HepG2 (cell line): ENCODE results near the gene TAB2. TPM values are rescaled to one million over a fixed set of nuclear protein-coding genes. Genes with fewer than 3 reads are reported as not detected.

Experiments used
- CREB1 ChIP-seq, 2 experiments: fragments of 450-650 bp in 1 of 2; IDR thresholded peaks; 2 replicates each; pipeline ENCODE4 v1.6.1; 2016 to 2017; ENCODE audit warnings: control low read depth in 1 of 2, mild to moderate bottlenecking in 1 of 2, missing compliant biosample characterization in 1 of 2, missing genetic modification characterization in 1 of 2
- FOXJ3 ChIP-seq: sonication (generic); formaldehyde crosslinking; IDR thresholded peaks from 2 replicates; pipeline ENCODE4 v1.4.0; 2020; ENCODE audit warnings: missing genetic modification reagents, mild to moderate bottlenecking, borderline replicate concordance
- HOXA9 ChIP-seq: sonication (generic); formaldehyde crosslinking; IDR thresholded peaks from 2 replicates; pipeline ENCODE4 v1.8.1; 2022; ENCODE audit warnings: missing genetic modification reagents, mild to moderate bottlenecking, moderate library complexity, borderline replicate concordance
- IRF2 ChIP-seq: IDR thresholded peaks from 2 replicates; pipeline ENCODE4 v1.6.1; 2018; ENCODE audit warnings: missing genetic modification reagents, missing compliant biosample characterization
- RFXANK ChIP-seq: IDR thresholded peaks from 2 replicates; pipeline ENCODE4 v1.6.1; 2016
- RXRA ChIP-seq: sonication (generic); formaldehyde crosslinking; IDR thresholded peaks from 2 replicates; pipeline ENCODE4 v1.5.1; 2020; ENCODE audit warnings: missing genetic modification reagents
- ZIK1 ChIP-seq: sonication (generic); formaldehyde crosslinking; IDR thresholded peaks from 2 replicates; pipeline ENCODE4 v1.5.0; 2020; ENCODE audit warnings: mild to moderate bottlenecking, low read depth, missing genetic modification reagents, borderline replicate concordance
- ZNF431 ChIP-seq: sonication (generic); formaldehyde crosslinking; IDR thresholded peaks from 2 replicates; pipeline ENCODE4 v1.9.0; 2022; ENCODE audit warnings: missing genetic modification reagents, low read depth, mild to moderate bottlenecking, borderline replicate concordance
- ZNF44 ChIP-seq: sonication (generic); formaldehyde crosslinking; IDR thresholded peaks from 2 replicates; pipeline ENCODE4 v1.5.1; 2020; ENCODE audit warnings: mild to moderate bottlenecking, missing genetic modification reagents
- ZNF703 ChIP-seq: sonication (generic); formaldehyde crosslinking; IDR thresholded peaks from 2 replicates; pipeline ENCODE4 v1.5.1; 2020; ENCODE audit warnings: missing genetic modification reagents, mild to moderate bottlenecking, moderate library complexity, borderline replicate concordance
- polyA plus RNA-seq, 8 experiments: library from polyadenylated mRNA; depleted of rRNA in 3 of 8; stranded (reverse) in 7 of 8; unstranded in 1 of 8; fragments of >200 nt; fragmentation: Illumina TruSeq in 4 of 8; extraction: Trizol in 4 of 8; gene quantifications; 2 replicates each; pipeline versions ENCODE4 v1.2.1 to v1.2.3, GENCODE V29; 2011 to 2016; ENCODE audit warnings: low read depth in 4 of 8, missing spikeins in 1 of 8, mixed read lengths in 1 of 8; ENCODE audit not compliant: insufficient read depth in 1 of 8
- total RNA-seq, 5 experiments: library from RNA; depleted of rRNA; stranded (reverse); fragments of >200 nt; fragmentation: Illumina TruSeq; extraction: Trizol; gene quantifications; 2 replicates each; pipeline ENCODE4 v1.2.3, GENCODE V29; 2016; ENCODE audit warnings: low read depth in 1 of 5
- TF ChIP-seq, protein P1 (sequence below): sonication (generic); formaldehyde crosslinking; IDR thresholded peaks from 2 replicates; pipeline ENCODE4 v1.4.0; 2020; ENCODE audit warnings: missing genetic modification reagents
- TF ChIP-seq, protein P2 (sequence below): sonication (generic); formaldehyde crosslinking; IDR thresholded peaks from 2 replicates; pipeline ENCODE4 v1.4.0; 2020; ENCODE audit warnings: missing genetic modification reagents, borderline replicate concordance
- TF ChIP-seq, protein P3 (sequence below): sonication (generic); formaldehyde crosslinking; IDR thresholded peaks from 2 replicates; pipeline ENCODE4 v1.8.1; 2023; ENCODE audit warnings: mild to moderate bottlenecking, missing genetic modification reagents
- TF ChIP-seq, protein P4 (sequence below): sonication (generic); formaldehyde crosslinking; conservative IDR thresholded peaks from 2 replicates; pipeline ENCODE4 v1.8.0; 2022; ENCODE audit warnings: mild to moderate bottlenecking, moderate library complexity, missing genetic modification reagents
- TF ChIP-seq, protein P5 (sequence below): sonication (generic); formaldehyde crosslinking; IDR thresholded peaks from 2 replicates; pipeline ENCODE4 v1.4.0; 2020; ENCODE audit warnings: missing genetic modification reagents, mild to moderate bottlenecking, borderline replicate concordance

Gene TAB2
- total and polyA plus RNA-seq, 2 of the 13 experiments (the other 11 are each of a cell fraction or from before 2014, with no cell fraction given): 23.7 to 50.2 TPM

DNA sequence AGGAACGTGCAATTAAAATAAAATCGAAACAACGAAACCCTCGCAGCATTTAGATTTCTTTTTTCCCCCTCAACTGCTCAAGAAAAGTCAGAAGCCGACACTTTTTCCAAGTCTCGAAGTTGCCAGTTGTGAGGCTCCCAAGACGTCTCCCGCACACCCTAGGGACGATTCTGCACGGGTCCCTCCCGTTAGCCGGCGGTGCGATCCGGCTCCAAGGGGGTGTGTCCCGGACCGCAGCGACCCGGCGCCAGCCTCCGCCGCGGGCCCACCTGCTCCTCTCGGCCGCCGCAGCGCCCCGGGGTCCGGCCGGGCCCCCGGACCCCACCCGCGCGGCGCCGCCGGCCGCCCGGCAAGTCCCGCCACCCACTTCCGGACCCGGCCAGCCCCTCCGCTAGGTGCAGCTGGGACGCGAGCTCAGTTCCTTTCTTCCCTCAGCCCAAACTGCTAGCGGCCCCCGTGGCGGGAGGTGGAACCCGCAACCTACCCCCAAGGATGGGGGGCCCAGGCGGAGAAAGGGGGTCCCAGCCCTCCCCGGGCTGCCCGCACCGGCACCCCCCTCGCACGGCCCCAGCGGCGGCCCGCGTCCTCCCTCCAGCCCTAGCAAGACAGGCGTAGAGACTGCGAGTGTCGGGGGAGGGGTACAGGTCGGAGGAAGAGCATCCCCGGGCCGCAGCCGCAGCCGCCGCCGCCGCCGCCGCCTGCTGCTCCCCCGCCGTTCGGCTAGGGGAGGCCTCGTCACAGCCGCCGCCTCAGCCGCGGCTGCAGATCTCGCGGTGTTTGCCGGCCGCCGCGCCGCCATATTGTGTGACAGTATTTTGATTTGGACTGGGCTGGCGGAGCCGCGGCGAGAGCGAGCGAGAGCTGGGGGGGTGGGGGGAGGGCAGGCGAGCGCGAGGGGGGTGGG lies 520 bp upstream of the TAB2 start (continued):
- no peak for TF ChIP-seq FOXJ3 (CRISPR knock-in tag)
- no peak; the same call in 1 of the 2 replicates for TF ChIP-seq IRF2 (CRISPR knock-in tag)
- TF ChIP-seq ZNF703: no peak
- 0 out of 2 replicates have a peak, but pooled peaks have one; percentile 74 for TF ChIP-seq HOXA9 (CRISPR knock-in tag)
- TF ChIP-seq RXRA: no peak
- TF ChIP-seq, protein P1, sequence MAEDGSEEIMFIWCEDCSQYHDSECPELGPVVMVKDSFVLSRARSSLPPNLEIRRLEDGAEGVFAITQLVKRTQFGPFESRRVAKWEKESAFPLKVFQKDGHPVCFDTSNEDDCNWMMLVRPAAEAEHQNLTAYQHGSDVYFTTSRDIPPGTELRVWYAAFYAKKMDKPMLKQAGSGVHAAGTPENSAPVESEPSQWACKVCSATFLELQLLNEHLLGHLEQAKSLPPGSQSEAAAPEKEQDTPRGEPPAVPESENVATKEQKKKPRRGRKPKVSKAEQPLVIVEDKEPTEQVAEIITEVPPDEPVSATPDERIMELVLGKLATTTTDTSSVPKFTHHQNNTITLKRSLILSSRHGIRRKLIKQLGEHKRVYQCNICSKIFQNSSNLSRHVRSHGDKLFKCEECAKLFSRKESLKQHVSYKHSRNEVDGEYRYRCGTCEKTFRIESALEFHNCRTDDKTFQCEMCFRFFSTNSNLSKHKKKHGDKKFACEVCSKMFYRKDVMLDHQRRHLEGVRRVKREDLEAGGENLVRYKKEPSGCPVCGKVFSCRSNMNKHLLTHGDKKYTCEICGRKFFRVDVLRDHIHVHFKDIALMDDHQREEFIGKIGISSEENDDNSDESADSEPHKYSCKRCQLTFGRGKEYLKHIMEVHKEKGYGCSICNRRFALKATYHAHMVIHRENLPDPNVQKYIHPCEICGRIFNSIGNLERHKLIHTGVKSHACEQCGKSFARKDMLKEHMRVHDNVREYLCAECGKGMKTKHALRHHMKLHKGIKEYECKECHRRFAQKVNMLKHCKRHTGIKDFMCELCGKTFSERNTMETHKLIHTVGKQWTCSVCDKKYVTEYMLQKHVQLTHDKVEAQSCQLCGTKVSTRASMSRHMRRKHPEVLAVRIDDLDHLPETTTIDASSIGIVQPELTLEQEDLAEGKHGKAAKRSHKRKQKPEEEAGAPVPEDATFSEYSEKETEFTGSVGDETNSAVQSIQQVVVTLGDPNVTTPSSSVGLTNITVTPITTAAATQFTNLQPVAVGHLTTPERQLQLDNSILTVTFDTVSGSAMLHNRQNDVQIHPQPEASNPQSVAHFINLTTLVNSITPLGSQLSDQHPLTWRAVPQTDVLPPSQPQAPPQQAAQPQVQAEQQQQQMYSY (CRISPR knock-in tag): no peak
- TF ChIP-seq, protein P2, sequence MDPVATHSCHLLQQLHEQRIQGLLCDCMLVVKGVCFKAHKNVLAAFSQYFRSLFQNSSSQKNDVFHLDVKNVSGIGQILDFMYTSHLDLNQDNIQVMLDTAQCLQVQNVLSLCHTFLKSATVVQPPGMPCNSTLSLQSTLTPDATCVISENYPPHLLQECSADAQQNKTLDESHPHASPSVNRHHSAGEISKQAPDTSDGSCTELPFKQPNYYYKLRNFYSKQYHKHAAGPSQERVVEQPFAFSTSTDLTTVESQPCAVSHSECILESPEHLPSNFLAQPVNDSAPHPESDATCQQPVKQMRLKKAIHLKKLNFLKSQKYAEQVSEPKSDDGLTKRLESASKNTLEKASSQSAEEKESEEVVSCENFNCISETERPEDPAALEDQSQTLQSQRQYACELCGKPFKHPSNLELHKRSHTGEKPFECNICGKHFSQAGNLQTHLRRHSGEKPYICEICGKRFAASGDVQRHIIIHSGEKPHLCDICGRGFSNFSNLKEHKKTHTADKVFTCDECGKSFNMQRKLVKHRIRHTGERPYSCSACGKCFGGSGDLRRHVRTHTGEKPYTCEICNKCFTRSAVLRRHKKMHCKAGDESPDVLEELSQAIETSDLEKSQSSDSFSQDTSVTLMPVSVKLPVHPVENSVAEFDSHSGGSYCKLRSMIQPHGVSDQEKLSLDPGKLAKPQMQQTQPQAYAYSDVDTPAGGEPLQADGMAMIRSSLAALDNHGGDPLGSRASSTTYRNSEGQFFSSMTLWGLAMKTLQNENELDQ (CRISPR knock-in tag): no peak
- TF ChIP-seq ZIK1: peak; percentile 47; the same call in 1 of the 2 replicates
- no peak for TF ChIP-seq ZNF44 (CRISPR knock-in tag)
- TF ChIP-seq RFXANK (CRISPR knock-in tag): no peak
- TF ChIP-seq, protein P3, sequence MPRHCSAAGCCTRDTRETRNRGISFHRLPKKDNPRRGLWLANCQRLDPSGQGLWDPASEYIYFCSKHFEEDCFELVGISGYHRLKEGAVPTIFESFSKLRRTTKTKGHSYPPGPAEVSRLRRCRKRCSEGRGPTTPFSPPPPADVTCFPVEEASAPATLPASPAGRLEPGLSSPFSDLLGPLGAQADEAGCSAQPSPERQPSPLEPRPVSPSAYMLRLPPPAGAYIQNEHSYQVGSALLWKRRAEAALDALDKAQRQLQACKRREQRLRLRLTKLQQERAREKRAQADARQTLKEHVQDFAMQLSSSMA (CRISPR knock-in tag): 0 out of 2 replicates have a peak, but pooled peaks have one; percentile 2
- TF ChIP-seq ZNF431 (CRISPR knock-in tag): no peak
- TF ChIP-seq, protein P4, sequence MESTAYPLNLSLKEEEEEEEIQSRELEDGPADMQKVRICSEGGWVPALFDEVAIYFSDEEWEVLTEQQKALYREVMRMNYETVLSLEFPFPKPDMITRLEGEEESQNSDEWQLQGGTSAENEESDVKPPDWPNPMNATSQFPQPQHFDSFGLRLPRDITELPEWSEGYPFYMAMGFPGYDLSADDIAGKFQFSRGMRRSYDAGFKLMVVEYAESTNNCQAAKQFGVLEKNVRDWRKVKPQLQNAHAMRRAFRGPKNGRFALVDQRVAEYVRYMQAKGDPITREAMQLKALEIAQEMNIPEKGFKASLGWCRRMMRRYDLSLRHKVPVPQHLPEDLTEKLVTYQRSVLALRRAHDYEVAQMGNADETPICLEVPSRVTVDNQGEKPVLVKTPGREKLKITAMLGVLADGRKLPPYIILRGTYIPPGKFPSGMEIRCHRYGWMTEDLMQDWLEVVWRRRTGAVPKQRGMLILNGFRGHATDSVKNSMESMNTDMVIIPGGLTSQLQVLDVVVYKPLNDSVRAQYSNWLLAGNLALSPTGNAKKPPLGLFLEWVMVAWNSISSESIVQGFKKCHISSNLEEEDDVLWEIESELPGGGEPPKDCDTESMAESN (CRISPR knock-in tag): peak; percentile 76
- peak; percentile 63; the same call in 1 of the 2 replicates for TF ChIP-seq CREB1 (IDR thresholded peaks at IDR 0.05)
- TF ChIP-seq CREB1 (CRISPR knock-in tag; IDR thresholded peaks at IDR 0.05): no peak
- TF ChIP-seq, protein P5, sequence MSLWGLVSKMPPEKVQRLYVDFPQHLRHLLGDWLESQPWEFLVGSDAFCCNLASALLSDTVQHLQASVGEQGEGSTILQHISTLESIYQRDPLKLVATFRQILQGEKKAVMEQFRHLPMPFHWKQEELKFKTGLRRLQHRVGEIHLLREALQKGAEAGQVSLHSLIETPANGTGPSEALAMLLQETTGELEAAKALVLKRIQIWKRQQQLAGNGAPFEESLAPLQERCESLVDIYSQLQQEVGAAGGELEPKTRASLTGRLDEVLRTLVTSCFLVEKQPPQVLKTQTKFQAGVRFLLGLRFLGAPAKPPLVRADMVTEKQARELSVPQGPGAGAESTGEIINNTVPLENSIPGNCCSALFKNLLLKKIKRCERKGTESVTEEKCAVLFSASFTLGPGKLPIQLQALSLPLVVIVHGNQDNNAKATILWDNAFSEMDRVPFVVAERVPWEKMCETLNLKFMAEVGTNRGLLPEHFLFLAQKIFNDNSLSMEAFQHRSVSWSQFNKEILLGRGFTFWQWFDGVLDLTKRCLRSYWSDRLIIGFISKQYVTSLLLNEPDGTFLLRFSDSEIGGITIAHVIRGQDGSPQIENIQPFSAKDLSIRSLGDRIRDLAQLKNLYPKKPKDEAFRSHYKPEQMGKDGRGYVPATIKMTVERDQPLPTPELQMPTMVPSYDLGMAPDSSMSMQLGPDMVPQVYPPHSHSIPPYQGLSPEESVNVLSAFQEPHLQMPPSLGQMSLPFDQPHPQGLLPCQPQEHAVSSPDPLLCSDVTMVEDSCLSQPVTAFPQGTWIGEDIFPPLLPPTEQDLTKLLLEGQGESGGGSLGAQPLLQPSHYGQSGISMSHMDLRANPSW: no peak
